Panc1 (cell line): ENCODE measurements around the gene RPS18. TPM values are rescaled to one million over a fixed set of nuclear protein-coding genes. Genes with fewer than 3 reads are reported as not detected.
A peak's percentile ranks its signal among the peaks of the same experiment; 100 is the strongest.

Experiments
- ATAC-seq: fragments of 200-7000 bp; cut with Tn5 transposase; 2 replicates; pipeline ENCODE4 v1.9.1; 2020; ENCODE audit warnings: mild to moderate bottlenecking, moderate library complexity
- BruUV-seq: library from RNA; stranded (reverse); fragments of 400-500 nt; replicated peaks from 2 replicates; lab custom pipeline; 2021; lab: Mats Ljungman, UMichigan
- CTCF ChIA-PET: fragments of 300-600 bp; sonication (Branson Sonifier 250); formaldehyde crosslinking; loops from one replicate; lab custom pipeline; 2022; ENCODE audit warnings: antibody characterized with exemption; lab: Charles Lee
- POLR2A ChIA-PET: fragments of 300-600 bp; sonication (Branson Sonifier 250); formaldehyde crosslinking; loops from one replicate; lab custom pipeline; 2022; ENCODE audit warnings: antibody characterized with exemption; lab: Charles Lee
- DNase-seq: peaks from one replicate; pipeline ENCODE4 v3.0.0-alpha.2; 2010; ENCODE audit warnings: low read depth, low spot score
- H3K27ac ChIP-seq: 2 replicates; pipeline ENCODE4 v1.5.1; 2011; ENCODE audit warnings: mild to moderate bottlenecking, low read length, inconsistent platforms
- H3K27me3 ChIP-seq: fragments of 200-500 bp; sonication (Bioruptor generic); 2 replicates; pipeline ENCODE4 v1.6.0; 2014; ENCODE audit warnings: low read length, inconsistent platforms; ENCODE audit not compliant: control insufficient read depth, insufficient read depth
- H3K36me3 ChIP-seq: fragments of 200-500 bp; sonication (Bioruptor generic); 2 replicates; pipeline ENCODE4 v1.5.1; 2014; ENCODE audit warnings: inconsistent platforms, mild to moderate bottlenecking, low read length, moderate library complexity; ENCODE audit not compliant: control insufficient read depth, insufficient read depth
- H3K4me1 ChIP-seq: 2 replicates; pipeline ENCODE4 v1.5.1; 2011; ENCODE audit warnings: inconsistent platforms, mild to moderate bottlenecking, low read length, moderate library complexity; ENCODE audit not compliant: control insufficient read depth, insufficient read depth
- H3K4me3 ChIP-seq, 2 experiments: 2 replicates each; pipeline ENCODE4 v1.5.1; 2011 to 2012; ENCODE audit warnings: low read depth in 2 of 2, low read length in 2 of 2, mild to moderate bottlenecking in 2 of 2, inconsistent platforms in 1 of 2, moderate library complexity in 1 of 2
- H3K9me3 ChIP-seq: fragments of 200-500 bp; sonication (Bioruptor generic); 2 replicates; pipeline ENCODE4 v1.5.1; 2014; ENCODE audit warnings: low read depth, mild to moderate bottlenecking, inconsistent platforms, low read length, moderate library complexity; ENCODE audit not compliant: control insufficient read depth, insufficient read depth
- CTCF ChIP-seq: fragments of 450-650 bp; IDR thresholded peaks from 2 replicates; pipeline ENCODE4 v1.5.1; 2017; ENCODE audit warnings: mild to moderate bottlenecking
- POLR2AphosphoS5 ChIP-seq: IDR thresholded peaks from 2 replicates; pipeline ENCODE4 v1.6.1; 2012; ENCODE audit warnings: mild to moderate bottlenecking, low read depth, low read length, moderate library complexity
- REST ChIP-seq, 2 experiments: IDR thresholded peaks; 2 replicates each; pipeline ENCODE4 v1.6.1; 2011 to 2012; ENCODE audit warnings: low read depth in 2 of 2, control low read depth in 1 of 2, low read length in 1 of 2, mild to moderate bottlenecking in 1 of 2, moderate library complexity in 1 of 2; ENCODE audit not compliant: insufficient read depth in 1 of 2
- SIN3A ChIP-seq: IDR thresholded peaks from 2 replicates; pipeline ENCODE4 v1.6.1; 2012; ENCODE audit warnings: low read depth, mild to moderate bottlenecking, low read length, moderate library complexity, borderline replicate concordance; ENCODE audit not compliant: insufficient read depth
- TCF7L2 ChIP-seq: IDR thresholded peaks from 2 replicates; pipeline ENCODE4 v1.6.1; 2011; ENCODE audit warnings: mild to moderate bottlenecking, low read depth, low read length, inconsistent platforms
- in situ Hi-C: cut with HindIII; loops from 2 replicates; pipeline ENCODE4 v1.10.0; 2016; ENCODE audit warnings: low sequenced_read_pairs, low pct_unique_long_range_greater_than_20kb
- intact Hi-C: fragments of 100-400 bp; cut with micrococcal nuclease; formaldehyde crosslinking; loops from one replicate; pipeline ENCODE4 v1.10.0; 2022; ENCODE audit not compliant: unreplicated experiment
- total RNA-seq: library from RNA; stranded (reverse); gene quantifications from one replicate; pipeline ENCODE4 v1.2.1, GENCODE V29; 2021; ENCODE audit not compliant: unreplicated experiment

The RPS18 gene
- total RNA-seq, 1 experiment from 2014 or later: 1,987 TPM

- TF ChIP-seq REST (IDR thresholded peaks at IDR 0.05; ENCODE audit: insufficient read depth in 1 of 2, low read depth in 2 of 2, low read length in 1 of 2) (no peak), POLR2AphosphoS5 (no peak), TCF7L2 (no peak), SIN3A (no peak), CTCF (no peak)
- Histone ChIP-seq H3K36me3 (peaks cover 4% of the 10 kb centered on the region; the same call in 1 of the 2 replicates), H3K27me3 (no peaks in the 10 kb centered on the region), H3K9me3 (no peaks in the 10 kb centered on the region), H3K27ac (peak overlapping the region; percentile 98; the same call in 1 of the 2 replicates), H3K4me3 (no peak overlapping the region), H3K4me1 (peaks cover 14% of the 10 kb centered on the region)
- ChIA-PET POLR2A (interaction anchor here (1.1 to 1.2 kb wide), 2 partner anchors 10 to 279 kb away, joined by 4 read pairs; no protein-coding TSS in a partner anchor), CTCF (no interaction called here)
- no peak for ATAC-seq
- no peak for DNase-seq
- BruUV-seq: no TSS peak
- in situ Hi-C loops (no loop called here), intact Hi-C loops (no loop called here)
Observed at GRCh38 chr6:33250731-33251130, 21.1 kb upstream of the RPS18 start.

GRCh38 chr6:33251395-33252012 is 20.4 kb upstream of the RPS18 start:
- peaks cover 14% of the 10 kb centered on the region for H3K4me1 ChIP-seq
- in situ Hi-C loops: no loop called here
- no peak for ATAC-seq
- no peak for DNase-seq
- POLR2A ChIA-PET: interaction anchor here (1.2 kb wide), 1 partner anchor 10 kb away, joined by 4 read pairs; no protein-coding TSS in a partner anchor
- CTCF ChIA-PET: no interaction called here
- TSS peak; percentile 44 for BruUV-seq
- no peaks in the 10 kb centered on the region for H3K9me3 ChIP-seq
- peaks cover 4% of the 10 kb centered on the region; the same call in 1 of the 2 replicates for H3K36me3 ChIP-seq
- H3K27ac ChIP-seq: no peak overlapping the region; the same call in 1 of the 2 replicates
- no peak for TF ChIP-seq POLR2AphosphoS5
- TF ChIP-seq TCF7L2: no peak
- TF ChIP-seq CTCF: no peak
- TF ChIP-seq REST (IDR thresholded peaks at IDR 0.05; ENCODE audit: insufficient read depth in 1 of 2, low read depth in 2 of 2, low read length in 1 of 2): no peak
- no peak for TF ChIP-seq SIN3A
- intact Hi-C loops: no loop called here
- H3K27me3 ChIP-seq: no peaks in the 10 kb centered on the region
- no peak overlapping the region for H3K4me3 ChIP-seq
